ENCODE measurements around the gene ARMC2.

DNA sequence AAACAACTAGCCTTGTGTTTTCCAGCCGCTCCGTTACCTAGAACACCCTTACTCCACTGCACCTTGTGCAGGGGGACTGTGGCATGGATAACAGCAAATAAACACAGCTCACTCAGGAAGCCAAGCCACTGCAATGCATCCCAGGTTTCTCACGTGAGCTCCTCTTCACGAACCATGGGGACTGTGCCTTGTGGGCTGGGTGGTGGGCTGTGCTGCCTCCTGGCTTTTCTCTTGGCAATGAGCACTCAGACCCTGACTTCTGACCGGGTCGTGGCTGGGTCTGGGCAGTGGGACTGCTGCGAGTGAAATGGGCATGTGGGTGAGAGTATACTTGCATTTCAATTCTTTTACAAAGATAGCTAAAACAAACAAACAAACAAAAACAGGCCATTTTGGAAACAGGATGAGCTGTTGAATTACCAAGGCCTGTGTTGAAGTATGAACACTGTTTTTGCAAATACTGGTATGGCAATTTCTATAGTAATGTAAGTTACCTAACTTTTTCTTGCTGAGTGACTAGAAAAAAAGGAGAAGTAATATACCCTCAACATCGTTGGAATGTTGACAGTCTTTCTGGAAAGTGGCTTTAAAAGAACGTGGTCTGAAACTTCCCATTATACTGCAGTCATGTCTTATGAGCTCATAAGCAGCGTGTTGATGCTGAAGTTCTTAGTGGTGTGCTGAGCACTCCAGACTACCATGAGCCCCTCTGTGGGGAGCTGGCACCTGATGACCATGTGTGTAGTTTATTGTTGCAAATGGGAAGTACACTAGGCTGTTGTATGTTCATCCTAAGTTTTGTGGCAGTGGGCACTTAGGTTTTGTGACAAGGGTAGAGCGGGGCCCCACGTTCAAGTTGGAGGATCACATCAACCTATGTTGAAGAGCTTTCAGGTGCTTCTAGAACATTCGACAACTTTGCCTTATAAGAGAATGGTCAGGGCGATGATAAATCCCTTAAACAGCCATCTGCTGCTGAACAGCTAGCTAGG lies 120.4 kb downstream of the ARMC2 start:
- no peak for TF ChIP-seq EZH2 (IDR thresholded peaks at IDR 0.05; ENCODE audit: low read depth, low read length, severe bottlenecking)
- TF ChIP-seq TCF12 (IDR thresholded peaks at IDR 0.05; ENCODE audit: low read depth, low read length) = no peak
- TF ChIP-seq RFX5 (IDR thresholded peaks at IDR 0.05; ENCODE audit: borderline replicate concordance, low read depth, low read length) = no peak
- TF ChIP-seq CREB1 (IDR thresholded peaks at IDR 0.05) = no peak
- TF ChIP-seq, protein P1, sequence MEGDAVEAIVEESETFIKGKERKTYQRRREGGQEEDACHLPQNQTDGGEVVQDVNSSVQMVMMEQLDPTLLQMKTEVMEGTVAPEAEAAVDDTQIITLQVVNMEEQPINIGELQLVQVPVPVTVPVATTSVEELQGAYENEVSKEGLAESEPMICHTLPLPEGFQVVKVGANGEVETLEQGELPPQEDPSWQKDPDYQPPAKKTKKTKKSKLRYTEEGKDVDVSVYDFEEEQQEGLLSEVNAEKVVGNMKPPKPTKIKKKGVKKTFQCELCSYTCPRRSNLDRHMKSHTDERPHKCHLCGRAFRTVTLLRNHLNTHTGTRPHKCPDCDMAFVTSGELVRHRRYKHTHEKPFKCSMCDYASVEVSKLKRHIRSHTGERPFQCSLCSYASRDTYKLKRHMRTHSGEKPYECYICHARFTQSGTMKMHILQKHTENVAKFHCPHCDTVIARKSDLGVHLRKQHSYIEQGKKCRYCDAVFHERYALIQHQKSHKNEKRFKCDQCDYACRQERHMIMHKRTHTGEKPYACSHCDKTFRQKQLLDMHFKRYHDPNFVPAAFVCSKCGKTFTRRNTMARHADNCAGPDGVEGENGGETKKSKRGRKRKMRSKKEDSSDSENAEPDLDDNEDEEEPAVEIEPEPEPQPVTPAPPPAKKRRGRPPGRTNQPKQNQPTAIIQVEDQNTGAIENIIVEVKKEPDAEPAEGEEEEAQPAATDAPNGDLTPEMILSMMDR (IDR thresholded peaks at IDR 0.05; ENCODE audit: control extremely low read depth in 1 of 3, insufficient read depth in 1 of 3, low read depth in 1 of 3, low read length in 3 of 3) = peak; percentile 59 to 64 (median 62)
- no peak for TF ChIP-seq JUND (IDR thresholded peaks at IDR 0.05; ENCODE audit: low read length)
- TF ChIP-seq EP300 (IDR thresholded peaks at IDR 0.05; ENCODE audit: borderline replicate concordance in 1 of 2, low read depth in 2 of 2, low read length in 2 of 2) = no peak
- TF ChIP-seq TAF7 (optimal IDR thresholded peaks at IDR 0.05; ENCODE audit: borderline replicate concordance, low read depth, low read length) = no peak
- no peak for TF ChIP-seq POLR2A (IDR thresholded peaks at IDR 0.05; ENCODE audit: control extremely low read depth in 1 of 2, low read depth in 2 of 2, low read length in 2 of 2)
- TF ChIP-seq CHD1 (IDR thresholded peaks at IDR 0.05; ENCODE audit: low read depth, low read length) = no peak
- TF ChIP-seq ZNF274 (IDR thresholded peaks at IDR 0.05; ENCODE audit: borderline replicate concordance, extremely low read depth, low read length) = no peak
- no peak for TF ChIP-seq TAF1 (IDR thresholded peaks at IDR 0.05; ENCODE audit: low read depth, low read length)
- TF ChIP-seq SIN3A (conservative IDR thresholded peaks at IDR 0.05 in 1 of 2, IDR thresholded peaks at IDR 0.05 in 1 of 2; ENCODE audit: low read depth in 1 of 2, low read length in 2 of 2) = no peak
- TF ChIP-seq, protein P2, sequence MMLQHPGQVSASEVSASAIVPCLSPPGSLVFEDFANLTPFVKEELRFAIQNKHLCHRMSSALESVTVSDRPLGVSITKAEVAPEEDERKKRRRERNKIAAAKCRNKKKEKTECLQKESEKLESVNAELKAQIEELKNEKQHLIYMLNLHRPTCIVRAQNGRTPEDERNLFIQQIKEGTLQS (IDR thresholded peaks at IDR 0.05; ENCODE audit: insufficient read depth, low read depth, low read length) = no peak

All from H1 (cell line).